Testis (tissue), 2 donors: ENCODE results near the gene C19orf67.

Experiments used
- CTCF ChIP-seq, 3 experiments: fragments of 450-650 bp in 2 of 3; fragments of 200-600 bp in 1 of 3; sonication (generic) in 1 of 3; IDR thresholded peaks; one replicate each; pipeline ENCODE4 v1.5.1; 2016 to 2019; ENCODE audit warnings: antibody characterized with exemption in 3 of 3, mild to moderate bottlenecking in 2 of 3, moderate library complexity in 1 of 3
- POLR2A ChIP-seq: fragments of 450-650 bp; IDR thresholded peaks from one replicate; pipeline ENCODE4 v1.6.1; 2017; ENCODE audit warnings: antibody characterized with exemption, mild to moderate bottlenecking, moderate library complexity

GRCh38 chr19:14127929-14128509, 42.4 kb upstream of the C19orf67 start:
- TF ChIP-seq POLR2A (no peak), CTCF (IDR thresholded peaks at IDR 0.05) (no peak)
